Memory B cell (primary cell): Measurements from ENCODE around the gene DENND1A.
A peak's percentile ranks its signal among the peaks of the same experiment; 100 is the strongest.

Experiments used
- ATAC-seq: fragments of 150-1000 bp; cut with Tn5 transposase; 2 replicates; pipeline ENCODE4 v1.10.0; 2021; ENCODE audit warnings: low read depth, mild to moderate bottlenecking, moderate library complexity
- DNase-seq, 2 donors: peaks; one replicate each; pipeline ENCODE4 v3.0.0; 2022; ENCODE audit warnings: low spot score in 2 of 2
- H3K27ac Mint-ChIP-seq: one replicate; pipeline ENCODE4 v1.8.0; 2022; ENCODE audit warnings: mild to moderate bottlenecking, moderate library complexity, mixed read lengths
- H3K27me3 Mint-ChIP-seq: one replicate; pipeline ENCODE4 v1.8.0; 2022; ENCODE audit warnings: mixed read lengths
- H3K36me3 Mint-ChIP-seq: one replicate; pipeline ENCODE4 v1.8.0; 2022; ENCODE audit warnings: mild to moderate bottlenecking, mixed read lengths
- H3K4me1 Mint-ChIP-seq: one replicate; pipeline ENCODE4 v1.8.0; 2022; ENCODE audit warnings: mixed read lengths
- H3K4me3 Mint-ChIP-seq: one replicate; pipeline ENCODE4 v1.8.0; 2022; ENCODE audit warnings: mild to moderate bottlenecking, moderate library complexity, mixed read lengths
- H3K9me3 Mint-ChIP-seq: one replicate; pipeline ENCODE4 v1.8.0; 2022; ENCODE audit warnings: mixed read lengths

Gene DENND1A

GRCh38 chr9:123357743-123358059, 572.2 kb downstream of the DENND1A start:
- Mint-ChIP-seq H3K4me3 (no peak overlapping the region), H3K27ac (no peak overlapping the region), H3K9me3 (no peaks in the 10 kb centered on the region), H3K27me3 (peaks cover 14% of the 10 kb centered on the region), H3K36me3 (no peaks in the 10 kb centered on the region), H3K4me1 (peaks cover 7% of the 10 kb centered on the region)
- ATAC-seq: no peak
- no peak for DNase-seq

GRCh38 chr9:123356851-123357742, 572.8 kb downstream of the DENND1A start:
- DNase-seq: no peak
- Mint-ChIP-seq H3K27ac (no peak overlapping the region), H3K36me3 (no peaks in the 10 kb centered on the region), H3K9me3 (no peaks in the 10 kb centered on the region), H3K27me3 (peaks cover 19% of the 10 kb centered on the region), H3K4me3 (no peak overlapping the region), H3K4me1 (peaks cover 7% of the 10 kb centered on the region)
- no peak for ATAC-seq

- DNase-seq (no peak), ATAC-seq (no peak)
- Mint-ChIP-seq H3K36me3 (no peaks in the 10 kb centered on the region), H3K27ac (no peak within 1 kb of the TSS), H3K27me3 (peaks cover 15% of the 10 kb centered on the region), H3K4me1 (peaks cover 7% of the 10 kb centered on the region), H3K4me3 (no peak within 1 kb of the TSS), H3K9me3 (no peaks in the 10 kb centered on the region)
Observed at GRCh38 chr9:123355761-123356431, 574.0 kb downstream of the DENND1A start, which contains the start of gene CRB2. Gene CRB2 (plus strand): TSS chr9:123356197. CDS start chr9:123356261, 64 bp downstream.

GRCh38 chr9:123354806-123355508, 575.0 kb downstream of the DENND1A start:
- Mint-ChIP-seq H3K36me3 (no peaks in the 10 kb centered on the region), H3K4me1 (peaks cover 14% of the 10 kb centered on the region), H3K27me3 (peaks cover 15% of the 10 kb centered on the region), H3K4me3 (no peak overlapping the region), H3K9me3 (no peaks in the 10 kb centered on the region), H3K27ac (no peak overlapping the region)
- ATAC-seq: no peak
- DNase-seq: no peak

GRCh38 chr9:123353984-123354591, 575.8 kb downstream of the DENND1A start:
- Mint-ChIP-seq H3K27me3 (peaks cover 12% of the 10 kb centered on the region), H3K4me1 (peaks cover 13% of the 10 kb centered on the region), H3K36me3 (no peaks in the 10 kb centered on the region), H3K27ac (no peak overlapping the region), H3K9me3 (no peaks in the 10 kb centered on the region), H3K4me3 (no peak overlapping the region)
- DNase-seq: peak; percentile 54 to 71
- peak; percentile 78 for ATAC-seq

GRCh38 chr9:123353041-123353440, 576.9 kb downstream of the DENND1A start:
- no peak for ATAC-seq
- peaks cover 12% of the 10 kb centered on the region for H3K27me3 Mint-ChIP-seq
- H3K9me3 Mint-ChIP-seq: no peaks in the 10 kb centered on the region
- H3K27ac Mint-ChIP-seq: no peak overlapping the region
- no peaks in the 10 kb centered on the region for H3K36me3 Mint-ChIP-seq
- no peak for DNase-seq
- H3K4me1 Mint-ChIP-seq: peaks cover 13% of the 10 kb centered on the region
- H3K4me3 Mint-ChIP-seq: no peak overlapping the region

- H3K4me1 Mint-ChIP-seq: peaks cover 14% of the 10 kb centered on the region
- peaks cover 12% of the 10 kb centered on the region for H3K27me3 Mint-ChIP-seq
- H3K36me3 Mint-ChIP-seq: no peaks in the 10 kb centered on the region
- no peak overlapping the region for H3K4me3 Mint-ChIP-seq
- no peak for DNase-seq
- no peak for ATAC-seq
- H3K9me3 Mint-ChIP-seq: no peaks in the 10 kb centered on the region
- no peak overlapping the region for H3K27ac Mint-ChIP-seq
Observed at GRCh38 chr9:123350590-123351310, 579.2 kb downstream of the DENND1A start.

GRCh38 chr9:123349691-123350480, 580.0 kb downstream of the DENND1A start:
- Mint-ChIP-seq H3K27ac (no peak overlapping the region), H3K36me3 (no peaks in the 10 kb centered on the region), H3K4me3 (peak overlapping the region; percentile 37), H3K9me3 (no peaks in the 10 kb centered on the region), H3K4me1 (peaks cover 16% of the 10 kb centered on the region), H3K27me3 (peaks cover 9% of the 10 kb centered on the region)
- DNase-seq (peak; percentile 83 to 89), ATAC-seq (peak; percentile 83)

GRCh38 chr9:123349033-123349432, 580.9 kb downstream of the DENND1A start:
- no peak for DNase-seq
- H3K9me3 Mint-ChIP-seq: no peaks in the 10 kb centered on the region
- H3K4me3 Mint-ChIP-seq: no peak overlapping the region
- H3K36me3 Mint-ChIP-seq: no peaks in the 10 kb centered on the region
- H3K4me1 Mint-ChIP-seq: peaks cover 14% of the 10 kb centered on the region
- no peak overlapping the region for H3K27ac Mint-ChIP-seq
- peaks cover 8% of the 10 kb centered on the region for H3K27me3 Mint-ChIP-seq
- no peak for ATAC-seq

GRCh38 chr9:123348317-123348992, 581.5 kb downstream of the DENND1A start:
- no peak overlapping the region for H3K27ac Mint-ChIP-seq
- ATAC-seq (no peak), DNase-seq (no peak)
- H3K27me3 Mint-ChIP-seq: peaks cover 6% of the 10 kb centered on the region
- peaks cover 15% of the 10 kb centered on the region for H3K4me1 Mint-ChIP-seq
- no peak overlapping the region for H3K4me3 Mint-ChIP-seq
- no peaks in the 10 kb centered on the region for H3K9me3 Mint-ChIP-seq
- no peaks in the 10 kb centered on the region for H3K36me3 Mint-ChIP-seq

GRCh38 chr9:123347289-123348060, 582.5 kb downstream of the DENND1A start:
- no peak overlapping the region for H3K4me3 Mint-ChIP-seq
- peaks cover 22% of the 10 kb centered on the region for H3K4me1 Mint-ChIP-seq
- H3K27ac Mint-ChIP-seq: no peak overlapping the region
- no peaks in the 10 kb centered on the region for H3K36me3 Mint-ChIP-seq
- no peak for ATAC-seq
- DNase-seq: no peak
- H3K9me3 Mint-ChIP-seq: no peaks in the 10 kb centered on the region
- peaks cover 2% of the 10 kb centered on the region for H3K27me3 Mint-ChIP-seq

- Mint-ChIP-seq H3K9me3 (no peaks in the 10 kb centered on the region), H3K4me3 (no peak overlapping the region), H3K4me1 (peaks cover 28% of the 10 kb centered on the region), H3K27ac (no peak overlapping the region), H3K36me3 (no peaks in the 10 kb centered on the region), H3K27me3 (no peaks in the 10 kb centered on the region)
- no peak for ATAC-seq
- DNase-seq: no peak
Observed at GRCh38 chr9:123346826-123347225, 583.1 kb downstream of the DENND1A start.
